ENCODE data around the gene PRIMPOL.
A peak's percentile ranks its signal among the peaks of the same experiment; 100 is the strongest.
"Not testable (repeated sequence)": the region's sequence is repeated elsewhere in the genome, so short reads cannot be mapped to it uniquely, and the experiment has no call there.

Gene PRIMPOL

GRCh38 chr4:184721254-184721653 is 71.7 kb downstream of the PRIMPOL start:
- DNase-seq, result no peak

GRCh38 chr4:184722798-184723197 is 73.3 kb downstream of the PRIMPOL start:
- no peak for DNase-seq

- DNase-seq, result no peak
Observed at GRCh38 chr4:184727430-184727829, 77.9 kb downstream of the PRIMPOL start.

DNA sequence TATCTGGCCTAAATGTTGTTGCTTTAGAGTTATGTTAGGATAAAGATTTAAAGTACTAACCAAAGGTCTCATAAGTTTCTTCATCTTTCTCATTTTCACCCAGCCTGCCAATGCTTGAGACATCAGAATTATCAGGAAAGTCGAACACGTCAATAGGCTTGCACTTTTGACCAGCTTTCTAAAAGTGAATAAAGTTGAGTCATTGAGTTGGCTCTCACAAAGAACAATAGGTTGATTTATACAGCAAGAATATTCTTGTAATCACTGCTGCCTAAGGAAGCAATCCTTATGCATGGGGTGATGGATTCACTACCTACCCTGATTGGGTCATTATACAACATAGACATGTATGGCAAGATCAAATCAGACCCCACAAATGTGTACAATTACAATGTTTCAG is 79.3 kb downstream of the PRIMPOL start:
- no peak for DNase-seq

GRCh38 chr4:184729946-184730345 is 80.4 kb downstream of the PRIMPOL start:
- DNase-seq, result no peak

DNA sequence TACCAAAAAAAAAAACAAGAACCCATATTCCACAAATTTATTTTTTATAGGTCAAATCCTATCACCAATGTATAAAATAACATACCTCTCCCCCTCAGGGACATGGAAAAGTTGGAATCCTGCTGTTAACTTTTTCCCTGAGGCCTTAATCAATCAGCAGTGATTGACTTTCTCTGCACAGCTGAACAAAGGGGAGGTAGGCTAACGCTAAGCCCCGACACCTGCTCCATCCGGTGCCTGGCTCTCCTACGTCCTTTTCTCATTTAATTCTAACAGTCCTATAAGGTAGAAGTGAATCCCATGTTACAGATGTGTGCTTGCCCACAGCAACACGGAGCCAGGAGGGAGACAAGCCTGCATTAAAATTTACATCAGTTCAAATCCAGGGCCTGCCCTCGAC is 81.5 kb downstream of the PRIMPOL start:
- DNase-seq, result no peak

DNA sequence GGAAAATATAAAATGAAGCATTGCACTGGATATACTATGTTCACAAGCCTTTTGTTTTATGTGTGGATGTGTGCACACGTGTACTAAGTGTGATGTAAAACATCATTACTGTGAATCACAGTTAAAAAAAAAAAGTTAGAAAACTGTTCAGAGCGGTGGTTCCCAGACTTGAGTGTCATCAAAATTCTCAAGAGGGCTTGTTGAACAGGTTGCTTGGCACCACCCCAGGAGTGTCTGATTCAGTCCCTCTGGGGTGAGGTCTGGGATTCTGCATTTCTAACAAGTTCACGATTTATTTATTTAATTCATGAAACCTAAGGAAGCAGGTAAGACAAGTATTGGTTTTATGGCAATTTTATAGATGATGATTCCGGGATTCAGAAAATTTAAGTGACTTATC is 82.6 kb downstream of the PRIMPOL start:
- no peak for DNase-seq

DNA sequence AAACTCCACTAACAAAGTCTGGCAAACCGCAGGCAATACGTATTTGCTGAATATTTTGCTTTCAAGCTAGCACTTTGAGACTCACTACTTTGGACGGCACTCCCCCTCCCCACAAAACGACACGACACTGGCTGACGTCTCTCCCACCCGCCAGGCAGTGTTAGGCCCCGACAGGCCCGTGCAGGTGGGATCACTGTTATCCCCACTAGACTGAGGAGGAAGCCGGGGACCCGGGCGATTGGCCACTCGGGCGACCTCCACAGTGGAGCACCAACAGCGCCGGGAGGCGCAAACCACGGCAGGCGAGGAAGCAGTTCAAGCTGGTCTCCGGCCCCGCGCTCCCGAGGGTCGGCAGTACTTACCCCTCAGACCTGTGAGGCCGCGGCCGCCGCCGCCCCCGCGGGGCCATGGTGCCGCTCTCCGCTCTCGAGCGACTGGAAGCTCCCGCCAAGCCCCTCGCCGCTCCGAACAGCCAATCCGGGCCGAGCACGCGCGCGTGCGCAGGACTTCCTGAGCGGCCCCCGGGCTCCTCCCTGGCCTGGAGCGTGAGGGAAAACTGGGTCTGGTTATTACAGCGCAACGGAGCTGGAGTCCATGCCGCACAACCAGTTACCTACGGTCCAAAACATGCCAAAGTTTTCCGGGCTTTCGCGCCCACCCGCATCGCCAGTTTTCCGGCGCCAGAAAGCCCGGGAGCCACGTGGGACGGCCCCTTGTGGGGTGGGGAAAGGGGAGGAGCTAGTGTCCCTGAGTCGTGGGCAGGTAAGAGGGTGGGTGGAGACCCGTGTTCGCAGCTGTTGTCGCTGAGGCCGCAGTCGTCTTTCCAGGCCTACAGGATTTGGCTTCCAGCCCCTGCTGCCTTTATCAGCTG is 84.4 kb downstream of the PRIMPOL start, which contains the start of gene CENPU:
CENPU (minus strand) TSS at position 443 of the 871 bp plus-strand sequence; CDS start at position 409, 34 bp downstream.
- peak; percentile 99 for DNase-seq

- DNase-seq, result no peak
Observed at GRCh38 chr4:184734758-184735157, 85.2 kb downstream of the PRIMPOL start.

GRCh38 chr4:184739575-184739974 is 90.0 kb downstream of the PRIMPOL start:
- DNase-seq, result not testable (repeated sequence)

- DNase-seq, result no peak
Observed at GRCh38 chr4:184740980-184741391, 91.4 kb downstream of the PRIMPOL start.

DNA sequence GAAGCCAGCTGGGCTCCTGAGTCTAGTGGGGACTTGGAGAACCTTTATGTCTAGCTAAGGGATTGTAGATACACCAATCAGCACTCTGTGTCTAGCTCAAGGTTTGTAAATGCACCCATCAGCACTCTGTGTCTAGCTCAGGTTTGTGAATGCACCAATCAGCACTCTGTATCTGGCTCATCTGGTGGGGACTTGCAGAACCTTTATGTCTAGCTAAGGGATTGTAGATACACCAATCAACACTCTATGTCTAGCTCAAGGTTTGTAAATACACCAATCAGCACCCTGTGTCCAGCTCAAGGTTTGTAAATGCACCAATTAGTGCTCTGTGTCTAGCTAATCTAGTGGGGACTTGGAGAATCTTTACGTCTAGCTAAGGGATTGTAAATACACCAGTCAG is 92.1 kb downstream of the PRIMPOL start:
- DNase-seq, result not testable (repeated sequence)

DNA sequence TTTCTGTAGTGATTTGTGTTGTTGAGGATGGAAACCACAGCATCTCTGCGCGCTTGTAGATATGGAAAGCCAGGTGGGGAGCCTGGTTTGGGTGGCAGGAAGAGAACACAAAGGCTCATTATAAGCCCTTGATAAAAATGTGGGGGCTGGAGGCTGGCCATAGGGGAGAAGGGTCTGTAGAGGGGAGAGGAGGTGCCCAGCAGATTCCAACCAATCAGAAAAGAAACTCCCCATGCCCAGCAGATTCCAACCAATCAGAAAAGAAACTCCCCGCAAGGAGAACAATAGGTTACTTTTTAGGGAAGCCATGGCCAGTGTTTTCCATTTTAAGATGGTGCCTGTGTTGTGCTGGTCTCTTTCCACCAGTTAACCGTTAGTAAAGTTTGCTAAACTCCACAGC is 94.1 kb downstream of the PRIMPOL start:
- DNase-seq, result no peak

DNA sequence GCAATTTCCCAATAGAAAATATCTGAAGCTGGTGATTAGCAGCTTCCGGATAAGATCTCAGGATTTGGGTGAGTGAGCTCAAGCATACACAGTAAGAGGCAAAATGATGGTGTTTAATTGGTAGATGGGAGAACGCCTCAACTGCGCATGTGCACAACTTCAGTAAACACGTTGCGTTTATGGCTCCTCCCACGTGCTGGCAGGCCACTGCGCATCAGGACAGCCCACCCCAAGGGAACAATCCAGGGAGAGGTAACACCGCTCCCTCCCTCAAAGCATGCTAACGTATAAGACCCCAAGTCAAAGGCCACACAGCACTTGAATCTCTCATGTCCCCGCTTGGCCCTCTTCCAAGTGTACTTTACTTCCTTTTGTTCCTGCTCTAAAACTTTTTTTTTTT is 94.7 kb downstream of the PRIMPOL start:
- DNase-seq, result no peak
